CD14-positive monocyte (primary cell): ENCODE data around the gene NTRK2. TPM values are rescaled to one million over a fixed set of nuclear protein-coding genes. Genes with fewer than 3 reads are reported as not detected.
A peak's percentile ranks its signal among the peaks of the same experiment; 100 is the strongest.

Experiments
- DNase-seq, 3 donors: peaks; one replicate each; pipeline ENCODE4 v3.0.0-alpha.2; 2011 to 2022
- H2AFZ ChIP-seq: 2 replicates; pipeline ENCODE4 v1.6.0; 2012; ENCODE audit warnings: mild to moderate bottlenecking, low read depth, low read length, inconsistent platforms; ENCODE audit not compliant: insufficient read depth, poor library complexity, severe bottlenecking
- H3K27ac ChIP-seq, 2 donors: 1 replicate in 1 of 2; 2 replicates in 1 of 2; pipeline ENCODE4 v1.5.1; 2012 to 2013; ENCODE audit warnings: low read length in 2 of 2, control low read depth in 1 of 2, inconsistent platforms in 1 of 2, low read depth in 1 of 2, mild to moderate bottlenecking in 1 of 2
- H3K27me3 ChIP-seq, 2 donors: one replicate each; pipeline versions ENCODE4 v1.6.0 to v1.6.1; 2011 to 2013; ENCODE audit warnings: low read length in 2 of 2; ENCODE audit not compliant: control insufficient read depth in 2 of 2, insufficient read depth in 2 of 2
- H3K36me3 ChIP-seq, 2 donors: replicated peaks in 1 of 2; 1 replicate in 1 of 2; 2 replicates in 1 of 2; pipeline versions ENCODE4 v1.5.1 to v1.6.1; 2012 to 2013; ENCODE audit warnings: low read length in 2 of 2, control low read depth in 1 of 2, inconsistent platforms in 1 of 2, mild to moderate bottlenecking in 1 of 2; ENCODE audit not compliant: insufficient read depth in 2 of 2, control insufficient read depth in 1 of 2
- H3K4me1 ChIP-seq, 2 donors: 1 replicate in 1 of 2; 2 replicates in 1 of 2; pipeline versions ENCODE4 v1.5.1 to v1.6.1; 2012 to 2013; ENCODE audit warnings: low read length in 2 of 2, control low read depth in 1 of 2, inconsistent platforms in 1 of 2, mild to moderate bottlenecking in 1 of 2, moderate library complexity in 1 of 2; ENCODE audit not compliant: insufficient read depth in 2 of 2, control insufficient read depth in 1 of 2
- H3K4me2 ChIP-seq: replicated peaks from 2 replicates; pipeline ENCODE3; 2012; ENCODE audit warnings: low read length, moderate library complexity, mild to moderate bottlenecking; ENCODE audit not compliant: poor library complexity, severe bottlenecking; ENCODE audit errors: extremely low read depth
- H3K4me3 ChIP-seq, 3 experiments: fragments of 200-600 bp in 1 of 3; sonication (generic) in 1 of 3; replicated peaks in 1 of 3; 1 replicate in 2 of 3; 2 replicates in 1 of 3; pipeline ENCODE4 v1.5.1; 2011 to 2013; ENCODE audit warnings: low read length in 3 of 3, mild to moderate bottlenecking in 3 of 3, control low read depth in 2 of 3, low read depth in 2 of 3, inconsistent platforms in 1 of 3, moderate library complexity in 1 of 3
- H3K79me2 ChIP-seq: 2 replicates; pipeline ENCODE4 v1.6.0; 2012; ENCODE audit warnings: mild to moderate bottlenecking, control low read depth, inconsistent platforms, low read length, moderate library complexity; ENCODE audit not compliant: insufficient read depth
- H3K9ac ChIP-seq: 2 replicates; pipeline ENCODE4 v1.6.0; 2017; ENCODE audit warnings: low read length, mild to moderate bottlenecking; ENCODE audit not compliant: insufficient read depth, poor library complexity, severe bottlenecking
- H3K9me3 ChIP-seq, 2 donors: replicated peaks in 1 of 2; 1 replicate in 1 of 2; 2 replicates in 1 of 2; pipeline versions ENCODE4 v1.5.1 to v1.6.1; 2012 to 2013; ENCODE audit warnings: low read length in 2 of 2, control low read depth in 1 of 2; ENCODE audit not compliant: control insufficient read depth in 1 of 2, insufficient read depth in 1 of 2
- H4K20me1 ChIP-seq: 2 replicates; pipeline ENCODE4 v1.6.0; 2012; ENCODE audit warnings: mild to moderate bottlenecking, low read length, control low read depth, moderate library complexity; ENCODE audit not compliant: insufficient read depth
- H3K27ac Mint-ChIP-seq, 7 donors: one replicate each; pipeline ENCODE4 v1.8.0; 2020; ENCODE audit warnings: mild to moderate bottlenecking in 7 of 7, mixed read lengths in 7 of 7, moderate library complexity in 6 of 7, inconsistent platforms in 2 of 7
- H3K27me3 Mint-ChIP-seq, 3 donors: one replicate each; pipeline ENCODE4 v1.8.0; 2021 to 2022; ENCODE audit warnings: low read depth in 3 of 3, mild to moderate bottlenecking in 3 of 3, mixed read lengths in 3 of 3, moderate library complexity in 3 of 3, inconsistent platforms in 1 of 3
- H3K36me3 Mint-ChIP-seq, 2 donors: one replicate each; pipeline ENCODE4 v1.8.0; 2020; ENCODE audit warnings: mixed read lengths in 2 of 2, inconsistent platforms in 1 of 2, mild to moderate bottlenecking in 1 of 2
- H3K4me1 Mint-ChIP-seq: one replicate; pipeline ENCODE4 v1.8.0; 2020; ENCODE audit warnings: mild to moderate bottlenecking, mixed read lengths
- H3K4me3 Mint-ChIP-seq, 2 donors: one replicate each; pipeline ENCODE4 v1.8.0; 2020; ENCODE audit warnings: mild to moderate bottlenecking in 2 of 2, mixed read lengths in 2 of 2, moderate library complexity in 1 of 2
- H3K9me3 Mint-ChIP-seq, 7 donors: one replicate each; pipeline ENCODE4 v1.8.0; 2020 to 2022; ENCODE audit warnings: mixed read lengths in 7 of 7, mild to moderate bottlenecking in 6 of 7, moderate library complexity in 6 of 7, inconsistent platforms in 2 of 7
- WGBS: methylation state at CpG from one replicate; pipeline ENCODE4 v1.1.5; 2013; ENCODE audit warnings: missing lambda C conversion rate; ENCODE audit not compliant: insufficient coverage; 5-methylcytosine and 5-hydroxymethylcytosine counted together
- intact Hi-C, 2 donors: fragments of 100-400 bp; cut with micrococcal nuclease; formaldehyde crosslinking; loops; one replicate each; pipeline versions ENCODE4 v1.15.0 to v1.15.1; 2023
- polyA plus RNA-seq, 3 donors: library from polyadenylated mRNA; depleted of rRNA in 1 of 3; unstranded in 2 of 3; stranded (reverse) in 1 of 3; fragments of 300-500 nt in 2 of 3; fragments of >200 nt in 1 of 3; fragmentation: Illumina TruSeq in 2 of 3; gene quantifications; 1 replicate in 2 of 3; 2 replicates in 1 of 3; pipeline ENCODE4 v1.2.3, GENCODE V29; 2012 to 2021
- TF ChIP-seq, protein P1 (sequence below): fragments of 200-600 bp; IDR thresholded peaks from one replicate; pipeline ENCODE4 v1.8.0; 2022; ENCODE audit warnings: antibody characterized with exemption, mild to moderate bottlenecking

The NTRK2 gene
- polyA plus RNA-seq, 3 donors, result not detected

DNA sequence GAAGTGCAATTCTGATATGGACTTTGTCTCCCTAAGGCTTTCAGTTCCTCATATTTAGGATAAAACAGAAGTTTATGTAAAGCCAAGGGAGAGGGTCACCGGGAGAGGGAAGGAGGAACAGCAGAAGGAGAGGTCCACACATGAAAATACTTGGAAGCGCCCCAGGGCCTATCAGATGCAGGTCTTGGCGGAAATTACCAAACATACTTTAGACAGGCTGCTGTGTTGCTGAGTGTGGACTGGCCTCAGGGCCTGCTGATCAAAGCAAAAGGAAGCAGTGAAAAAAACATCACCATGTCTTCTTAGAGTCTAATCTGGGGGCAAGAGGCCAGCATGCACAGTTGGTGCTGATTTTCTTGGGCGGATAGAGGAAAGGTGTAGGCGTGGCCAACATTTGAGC lies 14.1 kb upstream of the NTRK2 start:
- no peak overlapping the region for H3K4me3 ChIP-seq
- H3K9me3 ChIP-seq, result no peaks in the 10 kb centered on the region
- no peaks in the 10 kb centered on the region for H3K27me3 ChIP-seq
- no peaks in the 10 kb centered on the region for H3K36me3 Mint-ChIP-seq
- H3K27me3 Mint-ChIP-seq, result peaks cover 0 to 3% (median 3%) of the 10 kb centered on the region in 3 donors
- 100% methylated on average over 1 of the region's 5 CpGs for WGBS
- peak overlapping the region in 1 of 7 donors; percentile 19 for H3K27ac Mint-ChIP-seq
- no peaks in the 10 kb centered on the region for H4K20me1 ChIP-seq
- H3K4me2 ChIP-seq, result no peak overlapping the region
- no peak overlapping the region for H3K27ac ChIP-seq
- no peak for DNase-seq
- TF ChIP-seq, protein P1, sequence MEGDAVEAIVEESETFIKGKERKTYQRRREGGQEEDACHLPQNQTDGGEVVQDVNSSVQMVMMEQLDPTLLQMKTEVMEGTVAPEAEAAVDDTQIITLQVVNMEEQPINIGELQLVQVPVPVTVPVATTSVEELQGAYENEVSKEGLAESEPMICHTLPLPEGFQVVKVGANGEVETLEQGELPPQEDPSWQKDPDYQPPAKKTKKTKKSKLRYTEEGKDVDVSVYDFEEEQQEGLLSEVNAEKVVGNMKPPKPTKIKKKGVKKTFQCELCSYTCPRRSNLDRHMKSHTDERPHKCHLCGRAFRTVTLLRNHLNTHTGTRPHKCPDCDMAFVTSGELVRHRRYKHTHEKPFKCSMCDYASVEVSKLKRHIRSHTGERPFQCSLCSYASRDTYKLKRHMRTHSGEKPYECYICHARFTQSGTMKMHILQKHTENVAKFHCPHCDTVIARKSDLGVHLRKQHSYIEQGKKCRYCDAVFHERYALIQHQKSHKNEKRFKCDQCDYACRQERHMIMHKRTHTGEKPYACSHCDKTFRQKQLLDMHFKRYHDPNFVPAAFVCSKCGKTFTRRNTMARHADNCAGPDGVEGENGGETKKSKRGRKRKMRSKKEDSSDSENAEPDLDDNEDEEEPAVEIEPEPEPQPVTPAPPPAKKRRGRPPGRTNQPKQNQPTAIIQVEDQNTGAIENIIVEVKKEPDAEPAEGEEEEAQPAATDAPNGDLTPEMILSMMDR, result no peak
- H3K4me1 Mint-ChIP-seq, result peaks cover 4% of the 10 kb centered on the region
- peaks cover 0 to 2% (median 0%) of the 10 kb centered on the region in 7 donors for H3K9me3 Mint-ChIP-seq
- no peak overlapping the region for H3K4me3 Mint-ChIP-seq
- intact Hi-C loops, result no loop called here
- H3K4me1 ChIP-seq, result no peaks in the 10 kb centered on the region
- H3K79me2 ChIP-seq, result no peaks in the 10 kb centered on the region
- H3K36me3 ChIP-seq, result no peaks in the 10 kb centered on the region
- H3K9ac ChIP-seq, result no peak overlapping the region
- H2AFZ ChIP-seq, result no peak overlapping the region

DNA sequence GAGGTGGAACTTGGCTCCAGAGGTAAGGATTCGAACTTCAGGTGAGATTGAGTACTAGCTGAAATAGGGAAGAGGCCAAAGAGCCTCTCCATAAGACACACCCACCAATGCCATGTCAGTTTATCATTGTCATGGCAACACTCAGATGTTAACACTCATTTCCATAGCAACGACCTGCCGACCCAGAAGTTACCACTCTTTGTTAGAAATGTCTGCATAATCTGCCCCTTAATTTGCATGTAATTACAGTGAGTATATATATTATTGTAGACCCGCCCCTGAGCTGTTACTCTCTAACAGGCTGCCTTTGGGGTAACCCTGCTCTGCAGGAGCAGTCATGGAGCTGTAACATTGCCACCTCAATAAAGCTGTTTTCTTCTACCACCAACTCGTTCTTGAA lies 10.2 kb upstream of the NTRK2 start:
- Histone ChIP-seq H2AFZ (no peak overlapping the region), H3K9ac (no peak overlapping the region), H3K36me3 (no peaks in the 10 kb centered on the region), H4K20me1 (no peaks in the 10 kb centered on the region), H3K4me2 (no peak overlapping the region), H3K9me3 (no peaks in the 10 kb centered on the region), H3K4me3 (no peak overlapping the region), H3K27ac (no peak overlapping the region), H3K4me1 (no peaks in the 10 kb centered on the region), H3K79me2 (no peaks in the 10 kb centered on the region), H3K27me3 (no peaks in the 10 kb centered on the region)
- WGBS, result no CpG with 5 or more reads among the region's 5 CpGs
- Mint-ChIP-seq H3K27ac (no peak overlapping the region), H3K4me3 (no peak overlapping the region), H3K9me3 (peaks cover 0 to 7% (median 3%) of the 10 kb centered on the region in 7 donors), H3K36me3 (no peaks in the 10 kb centered on the region), H3K4me1 (peaks cover 4% of the 10 kb centered on the region), H3K27me3 (peaks cover 2 to 9% (median 2%) of the 10 kb centered on the region in 3 donors)
- TF ChIP-seq, protein P1, result no peak
- no peak for DNase-seq
- intact Hi-C loops, result no loop called here
